Keratinocyte (primary cell): ENCODE data around the gene TCERG1L. TPM values are rescaled to one million over a fixed set of nuclear protein-coding genes. Genes with fewer than 3 reads are reported as not detected.

ENCODE experiments used
- DNase-seq: peaks from one replicate; pipeline ENCODE4 v3.0.0-alpha.2; 2011; ENCODE audit warnings: low read depth, missing footprints, low spot score
- FAIRE-seq: peaks from 2 replicates; lab custom pipeline; 2011; peaks lifted over from hg19 to GRCh38; lab: Jason Lieb, UNC
- H2AFZ ChIP-seq: 2 replicates; pipeline ENCODE4 v1.6.0; 2012; ENCODE audit warnings: low read length, control low read depth, inconsistent platforms; ENCODE audit not compliant: control insufficient read depth
- H3K27ac ChIP-seq: 2 replicates; pipeline ENCODE4 v1.5.1; 2011; ENCODE audit warnings: low read length; ENCODE audit not compliant: control insufficient read depth, insufficient read depth
- H3K27me3 ChIP-seq: 3 replicates; pipeline ENCODE4 v1.6.0; 2011; ENCODE audit warnings: low read length; ENCODE audit not compliant: control insufficient read depth, insufficient read depth; ENCODE audit errors: extremely low read depth
- H3K36me3 ChIP-seq, 2 experiments: 2 replicates in 1 of 2; 3 replicates in 1 of 2; pipeline ENCODE4 v1.5.1; 2011; ENCODE audit warnings: low read length in 2 of 2, mild to moderate bottlenecking in 1 of 2; ENCODE audit not compliant: control insufficient read depth in 2 of 2, insufficient read depth in 2 of 2; ENCODE audit errors: extremely low read depth in 1 of 2
- H3K4me1 ChIP-seq: 3 replicates; pipeline ENCODE4 v1.5.1; 2011; ENCODE audit warnings: low read length; ENCODE audit not compliant: control insufficient read depth, insufficient read depth; ENCODE audit errors: extremely low read depth
- H3K4me2 ChIP-seq: 3 replicates; pipeline ENCODE4 v1.6.0; 2011; ENCODE audit warnings: low read depth, low read length; ENCODE audit not compliant: control insufficient read depth, insufficient read depth; ENCODE audit errors: extremely low read depth
- H3K4me3 ChIP-seq, 3 experiments: fragments of 200-600 bp in 1 of 3; sonication (generic) in 1 of 3; 2 replicates in 2 of 3; 3 replicates in 1 of 3; pipeline ENCODE4 v1.5.1; 2011 to 2016; ENCODE audit warnings: low read length in 3 of 3, mild to moderate bottlenecking in 3 of 3, control low read depth in 2 of 3, inconsistent platforms in 1 of 3, low read depth in 1 of 3, mixed read lengths in 1 of 3, mixed run types in 1 of 3, moderate library complexity in 1 of 3; ENCODE audit not compliant: control insufficient read depth in 2 of 3, insufficient read depth in 2 of 3; ENCODE audit errors: extremely low read depth in 1 of 3
- H3K79me2 ChIP-seq: 2 replicates; pipeline ENCODE4 v1.6.0; 2012; ENCODE audit warnings: low read length; ENCODE audit not compliant: control insufficient read depth, insufficient read depth
- H3K9ac ChIP-seq: 3 replicates; pipeline ENCODE4 v1.6.0; 2011; ENCODE audit warnings: low read length; ENCODE audit not compliant: control insufficient read depth, insufficient read depth; ENCODE audit errors: extremely low read depth
- H3K9me1 ChIP-seq: 3 replicates; pipeline ENCODE4 v1.6.0; 2011; ENCODE audit warnings: low read length; ENCODE audit not compliant: control insufficient read depth, insufficient read depth; ENCODE audit errors: extremely low read depth
- H3K9me3 ChIP-seq: 2 replicates; pipeline ENCODE4 v1.5.1; 2012; ENCODE audit warnings: low read depth, low read length; ENCODE audit not compliant: control insufficient read depth
- H4K20me1 ChIP-seq: 3 replicates; pipeline ENCODE4 v1.6.0; 2011; ENCODE audit warnings: low read length; ENCODE audit not compliant: control insufficient read depth, insufficient read depth; ENCODE audit errors: extremely low read depth
- CTCF ChIP-seq, 3 experiments: IDR thresholded peaks in 1 of 3; conservative IDR thresholded peaks in 1 of 3; optimal IDR thresholded peaks in 1 of 3; 2 replicates in 2 of 3; 3 replicates in 1 of 3; pipeline versions ENCODE3 to v1.5.1; 2011; ENCODE audit warnings: low read length in 3 of 3, mild to moderate bottlenecking in 3 of 3, moderate library complexity in 2 of 3, control low read depth in 1 of 3, inconsistent platforms in 1 of 3; ENCODE audit not compliant: insufficient read depth in 2 of 3; ENCODE audit errors: extremely low read depth in 1 of 3
- EZH2 ChIP-seq: IDR thresholded peaks from one replicate; pipeline ENCODE4 v1.6.1; 2012; ENCODE audit warnings: inconsistent platforms, mild to moderate bottlenecking, low read length, moderate library complexity
- dilution Hi-C: fragments of 300-500 bp; cut with MboI; formaldehyde crosslinking; loops from one replicate; pipeline ENCODE4 v1.7.0; 2020; ENCODE audit warnings: low sequenced_read_pairs; ENCODE audit not compliant: extremely low pct_ligation_motif_present
- polyA plus RNA-seq, 5 experiments: library from polyadenylated mRNA; depleted of rRNA in 3 of 5; stranded (reverse) in 3 of 5; stranded (forward) in 1 of 5; unstranded in 1 of 5; fragments of >200 nt; gene quantifications; 1 replicate in 1 of 5; 2 replicates in 3 of 5; 3 replicates in 1 of 5; pipeline versions ENCODE4 v1.2.1 to v1.2.3, GENCODE V29; 2011 to 2012; ENCODE audit warnings: missing spikeins in 2 of 5, low read depth in 1 of 5, low replicate concordance in 1 of 5

TCERG1L gene
- polyA plus RNA-seq, 1 donor (not counting 4 experiments of a cell fraction or from before 2014, with no cell fraction given), result not detected

- no peaks in the 10 kb centered on the region for H3K9me1 ChIP-seq
- no peaks in the 10 kb centered on the region for H4K20me1 ChIP-seq
- H3K4me1 ChIP-seq, result no peaks in the 10 kb centered on the region
- H3K27me3 ChIP-seq, result no peaks in the 10 kb centered on the region
- TF ChIP-seq EZH2 (no peak), CTCF (optimal IDR thresholded peaks at IDR 0.05 in 1 of 3, IDR thresholded peaks at IDR 0.05 in 1 of 3, conservative IDR thresholded peaks at IDR 0.05 in 1 of 3; ENCODE audit: extremely low read depth in 1 of 3, insufficient read depth in 2 of 3, low read length in 3 of 3) (no peak)
- H3K36me3 ChIP-seq, result no peaks in the 10 kb centered on the region
- no peak overlapping the region for H3K9ac ChIP-seq
- FAIRE-seq, result no peak
- dilution Hi-C loops, result no loop called here
- H3K27ac ChIP-seq, result no peak overlapping the region
- no peak overlapping the region for H3K4me2 ChIP-seq
- H3K79me2 ChIP-seq, result no peaks in the 10 kb centered on the region
- no peak overlapping the region for H3K4me3 ChIP-seq
- DNase-seq, result no peak
- peaks cover 5% of the 10 kb centered on the region for H3K9me3 ChIP-seq
- no peak overlapping the region for H2AFZ ChIP-seq
These were observed 9.5 kb upstream of the TCERG1L start for GRCh38 chr10:131320860-131321604.

- Histone ChIP-seq H3K27ac (no peak overlapping the region), H3K4me3 (no peak overlapping the region), H4K20me1 (no peaks in the 10 kb centered on the region), H3K9me3 (peaks cover 5% of the 10 kb centered on the region), H3K36me3 (no peaks in the 10 kb centered on the region), H3K4me2 (no peak overlapping the region), H3K9me1 (no peaks in the 10 kb centered on the region), H3K9ac (no peak overlapping the region), H3K79me2 (no peaks in the 10 kb centered on the region), H3K27me3 (no peaks in the 10 kb centered on the region), H2AFZ (no peak overlapping the region), H3K4me1 (no peaks in the 10 kb centered on the region)
- no peak for DNase-seq
- TF ChIP-seq EZH2 (no peak), CTCF (optimal IDR thresholded peaks at IDR 0.05 in 1 of 3, IDR thresholded peaks at IDR 0.05 in 1 of 3, conservative IDR thresholded peaks at IDR 0.05 in 1 of 3; ENCODE audit: extremely low read depth in 1 of 3, insufficient read depth in 2 of 3, low read length in 3 of 3) (no peak)
- dilution Hi-C loops, result no loop called here
- no peak for FAIRE-seq
These were observed 7.3 kb upstream of the TCERG1L start for GRCh38 chr10:131318814-131319213.
